Brain pericyte (primary cell): ENCODE results near the gene KDM8.

ENCODE experiments used
- DNase-seq: peaks from one replicate; pipeline ENCODE4 v3.0.0-alpha.2; 2012; ENCODE audit warnings: low read depth, low spot score

KDM8 gene

DNA sequence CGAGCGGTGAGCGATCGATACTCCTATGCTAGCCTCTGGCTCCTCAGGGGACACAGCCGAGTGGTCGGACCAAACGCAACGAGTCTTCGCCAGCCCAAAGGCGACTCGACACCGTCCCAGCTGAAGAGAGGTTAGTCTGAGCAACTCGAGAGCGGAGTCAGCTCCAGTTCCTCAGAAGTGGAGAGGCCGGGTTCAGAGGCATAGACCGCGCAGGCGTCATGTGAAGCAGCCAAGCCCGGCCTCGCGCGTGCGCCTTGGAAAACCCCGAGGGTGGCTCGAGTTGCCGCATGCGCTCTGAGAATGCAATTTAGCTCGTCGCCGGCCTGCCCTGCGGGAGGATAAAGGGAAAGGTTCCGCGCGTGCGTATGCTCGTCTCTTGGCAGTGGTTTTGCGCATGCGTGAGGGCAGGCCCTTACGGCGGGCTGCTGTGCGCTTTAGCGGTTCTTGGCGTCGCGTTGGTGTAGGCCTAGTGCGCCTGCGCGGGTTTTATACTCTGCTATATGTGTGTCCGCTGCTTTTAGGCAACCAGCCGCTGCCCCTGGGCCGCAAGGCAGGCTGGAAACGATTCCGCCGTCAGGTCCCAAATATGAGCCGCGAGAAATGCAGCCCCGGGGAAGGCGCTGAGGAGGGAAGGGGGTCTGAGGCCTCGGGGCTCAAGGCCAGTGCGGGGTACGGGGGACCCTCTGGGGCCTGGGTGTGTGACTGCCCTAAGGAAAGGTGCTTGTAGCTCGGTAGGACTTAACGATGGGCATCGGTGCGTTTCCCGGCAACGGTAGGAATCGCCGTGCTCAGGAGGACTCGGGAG lies at the start of gene KDM8:
TSS of gene KDM8 (plus strand) at position 20 of the 805 bp plus-strand sequence. CDS start 6,598 bp downstream, outside the sequence.
- peak; percentile 99 for DNase-seq

- DNase-seq: no peak
These were observed 48.4 kb upstream of the KDM8 start for GRCh38 chr16:27154705-27155521.

DNA sequence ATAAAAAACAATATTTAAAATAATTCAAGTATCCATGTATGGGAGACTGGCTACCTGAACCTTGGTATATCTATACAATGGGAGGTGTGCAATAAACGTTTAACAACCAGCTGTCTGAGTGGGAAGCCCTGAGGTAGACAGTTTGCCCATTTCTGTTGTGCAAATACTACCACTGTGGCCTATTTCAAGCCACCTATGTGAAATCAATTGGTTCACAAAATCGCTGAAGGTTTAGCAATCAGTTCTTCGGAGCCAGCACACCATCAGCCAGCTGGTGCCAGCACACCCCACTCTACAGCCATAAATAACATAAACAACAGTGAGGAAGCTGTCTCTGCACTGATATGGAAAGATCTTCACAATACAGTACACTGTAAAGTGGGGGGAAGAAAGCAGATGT lies 46.7 kb upstream of the KDM8 start:
- no peak for DNase-seq

DNA sequence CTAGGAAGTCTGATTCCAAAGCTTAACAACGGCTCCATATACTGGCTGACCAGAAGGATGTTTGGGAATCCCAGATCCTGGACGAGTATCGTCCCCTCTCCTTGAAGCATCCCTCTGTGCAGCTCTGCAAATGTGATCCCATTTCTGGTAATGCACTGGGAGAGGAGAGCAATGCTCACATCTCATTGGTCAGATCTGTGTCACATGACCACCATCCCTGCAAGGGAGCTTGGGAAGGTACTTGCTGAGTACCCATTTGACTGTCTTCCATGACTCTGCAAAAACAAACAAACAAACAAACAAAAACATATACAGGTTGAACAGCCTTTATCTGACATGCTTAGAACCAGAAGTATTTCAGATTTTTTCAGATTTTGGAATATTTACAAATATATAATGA lies 41.9 kb upstream of the KDM8 start:
- DNase-seq: no peak

- no peak for DNase-seq
These were observed 39.0 kb upstream of the KDM8 start for GRCh38 chr16:27164352-27164751.

DNA sequence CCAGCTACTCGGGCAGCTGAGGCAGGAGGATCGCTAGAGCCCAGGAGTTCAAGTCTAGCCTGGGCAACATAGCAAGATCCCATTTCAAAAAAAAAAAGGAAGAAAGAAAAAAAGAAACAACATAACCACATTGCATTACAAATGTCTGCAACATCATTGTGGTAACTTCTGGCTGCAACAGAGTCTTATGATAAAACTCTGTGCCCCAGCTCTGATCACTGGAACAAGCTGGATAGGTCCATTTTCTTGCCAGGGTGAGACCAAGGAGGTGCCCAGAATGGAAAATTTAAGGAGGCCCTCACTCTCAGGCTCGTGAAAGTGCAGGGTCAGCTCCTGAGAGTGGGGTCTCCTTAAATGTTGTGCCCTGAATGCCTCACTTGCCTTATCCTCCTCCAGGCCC lies 37.8 kb upstream of the KDM8 start:
- no peak for DNase-seq

DNA sequence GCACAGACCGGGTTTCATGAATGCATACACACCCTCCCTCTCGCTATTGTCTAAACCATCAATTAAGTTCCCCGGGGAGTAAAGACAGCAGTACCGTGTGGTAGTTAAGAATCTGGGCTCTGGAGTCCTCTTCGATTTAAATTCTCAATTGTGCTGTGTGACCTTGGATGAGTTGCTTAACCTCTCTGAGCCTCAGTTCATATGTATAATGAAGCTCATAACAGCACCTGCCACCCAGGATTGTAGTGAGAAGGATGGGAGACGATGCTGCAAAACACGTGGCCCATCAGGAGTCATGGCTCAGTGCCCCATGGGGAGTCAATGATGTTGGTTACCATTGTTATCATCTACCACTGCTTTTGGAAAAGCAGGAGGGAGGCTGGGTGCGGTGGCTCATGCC lies 34.5 kb upstream of the KDM8 start:
- DNase-seq: no peak

DNA sequence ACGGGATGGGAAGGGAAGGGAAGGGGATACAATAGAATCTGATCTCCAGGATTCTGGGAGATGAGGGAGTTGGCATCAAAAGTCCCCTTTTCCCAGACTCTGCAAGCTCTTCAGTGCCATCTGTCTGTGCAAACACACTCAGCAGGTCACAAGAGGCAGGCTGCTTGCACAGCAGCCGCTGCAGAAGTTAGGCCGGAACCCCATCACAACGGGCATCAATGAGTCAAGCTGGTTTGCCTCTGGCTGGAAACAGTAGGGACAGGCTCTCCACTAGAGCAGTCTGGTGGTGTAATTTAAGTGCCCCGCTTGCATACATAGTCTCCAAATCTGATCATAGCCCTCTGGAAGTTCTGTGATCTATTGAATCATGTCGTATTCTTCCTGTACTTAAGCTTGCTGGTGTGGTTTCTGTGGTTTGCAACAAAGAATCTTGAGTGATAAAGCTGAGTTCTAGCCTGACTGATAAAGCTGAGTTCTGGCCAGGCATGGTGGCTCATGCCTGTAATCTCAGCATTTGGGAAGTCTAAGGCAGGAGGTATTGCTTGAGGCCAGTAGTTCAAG lies 33.7 kb upstream of the KDM8 start:
- peak; percentile 20 for DNase-seq

DNA sequence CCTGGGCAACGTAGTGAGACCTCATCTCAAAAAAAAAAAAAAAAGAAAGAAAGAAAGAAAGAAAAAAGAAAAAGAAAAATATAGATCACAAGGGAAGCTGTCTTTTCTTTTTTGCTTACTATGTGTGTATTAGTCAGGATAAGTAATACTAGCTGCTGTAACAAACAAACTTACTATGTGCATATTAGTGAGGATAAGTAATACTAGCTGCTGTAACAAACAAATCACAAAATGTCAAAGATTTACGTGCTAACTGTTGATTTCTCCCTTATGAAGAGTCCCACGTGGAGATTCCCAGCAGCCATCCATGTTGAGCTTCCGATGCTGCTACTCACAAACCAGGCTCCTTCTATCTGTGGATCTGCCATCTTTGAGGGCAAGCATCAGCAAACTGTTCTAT lies 31.7 kb upstream of the KDM8 start:
- no peak for DNase-seq

- no peak for DNase-seq
These were observed 29.3 kb upstream of the KDM8 start for GRCh38 chr16:27174007-27174406.

GRCh38 chr16:27174798-27175197 lies 28.5 kb upstream of the KDM8 start:
- no peak for DNase-seq

DNA sequence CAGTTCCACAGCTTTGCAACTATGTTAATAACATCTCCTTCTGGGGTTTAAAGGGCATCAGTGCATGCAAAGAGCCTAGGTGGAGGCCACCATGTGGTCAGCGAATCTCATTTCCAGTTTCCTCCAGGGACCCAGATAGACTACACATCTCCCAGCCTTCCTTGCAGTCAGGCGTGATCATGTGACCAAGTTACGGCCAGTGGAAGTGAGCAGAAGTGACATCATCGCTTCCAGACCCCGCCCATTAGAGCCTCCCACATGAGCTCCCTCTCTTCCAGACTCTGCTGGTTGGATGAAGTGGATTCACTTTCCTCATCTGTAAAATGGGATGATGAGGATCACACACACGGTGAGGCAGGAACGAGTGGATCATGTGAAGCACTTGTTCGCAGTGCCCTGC lies 27.4 kb upstream of the KDM8 start:
- DNase-seq: no peak

GRCh38 chr16:27177031-27177774 lies 26.1 kb upstream of the KDM8 start:
- DNase-seq: no peak

- peak; percentile 31 for DNase-seq
These were observed 23.7 kb upstream of the KDM8 start for GRCh38 chr16:27179500-27180072.

- no peak for DNase-seq
These were observed 22.1 kb upstream of the KDM8 start for GRCh38 chr16:27181019-27181790.

DNA sequence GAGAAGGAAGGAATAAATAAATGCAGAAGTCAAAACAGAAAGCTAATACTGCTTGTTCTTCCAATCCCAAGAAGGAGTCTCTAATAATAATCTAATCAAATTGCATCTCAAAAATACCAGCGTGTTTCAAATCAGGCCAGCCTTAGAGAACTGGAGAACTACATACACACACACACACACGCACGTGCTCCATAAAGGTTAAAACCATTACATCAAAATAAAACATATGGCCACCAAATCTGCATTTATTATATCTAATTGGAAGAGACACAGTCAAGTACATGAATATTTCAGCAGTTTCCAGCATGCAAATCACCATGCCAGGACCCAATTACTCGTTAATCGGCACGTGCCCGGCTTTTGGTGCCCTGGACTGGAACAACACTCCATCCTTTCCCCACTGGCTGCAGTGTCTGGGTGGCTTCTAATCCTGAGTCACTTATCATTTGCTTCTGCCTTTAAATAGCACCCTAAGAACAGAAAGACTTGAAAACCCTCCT lies 20.4 kb upstream of the KDM8 start:
- no peak for DNase-seq

DNA sequence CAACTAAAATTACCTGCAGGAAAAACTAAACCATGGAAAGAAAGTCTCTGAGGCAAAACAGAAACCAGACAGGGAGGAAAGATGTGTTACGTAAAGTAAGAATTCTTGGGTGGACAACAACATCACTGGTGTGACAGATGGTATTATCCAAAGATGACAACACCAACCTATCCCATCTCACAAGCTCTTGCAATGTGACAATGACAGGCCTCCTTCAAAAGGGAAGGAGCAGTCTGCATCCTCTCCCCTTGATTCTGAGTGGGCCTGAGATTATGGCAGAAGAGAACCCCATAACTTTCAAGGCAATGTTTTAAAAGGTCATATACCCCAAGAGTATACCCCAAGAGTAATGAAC lies 17.6 kb upstream of the KDM8 start:
- no peak for DNase-seq

DNA sequence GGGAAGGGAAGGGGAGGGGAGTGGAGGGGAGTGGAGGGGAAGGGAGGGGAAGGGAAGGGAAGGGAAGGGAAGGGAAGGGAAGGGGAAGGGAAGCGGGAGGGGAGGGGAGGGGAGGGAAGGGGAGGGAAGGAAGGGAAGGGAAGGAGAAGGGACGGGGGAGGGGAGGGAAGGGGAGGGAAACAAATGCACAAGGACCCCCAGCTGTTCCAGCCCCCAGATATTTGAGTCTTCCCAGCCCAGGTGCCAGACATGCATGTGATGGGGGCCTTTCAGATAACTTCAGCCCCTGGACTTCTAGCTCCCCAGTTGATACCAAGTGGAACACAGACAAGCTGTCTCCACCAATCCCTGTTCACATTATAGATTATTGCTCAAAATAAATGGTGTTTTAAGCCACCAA lies 14.7 kb upstream of the KDM8 start:
- no peak for DNase-seq

DNA sequence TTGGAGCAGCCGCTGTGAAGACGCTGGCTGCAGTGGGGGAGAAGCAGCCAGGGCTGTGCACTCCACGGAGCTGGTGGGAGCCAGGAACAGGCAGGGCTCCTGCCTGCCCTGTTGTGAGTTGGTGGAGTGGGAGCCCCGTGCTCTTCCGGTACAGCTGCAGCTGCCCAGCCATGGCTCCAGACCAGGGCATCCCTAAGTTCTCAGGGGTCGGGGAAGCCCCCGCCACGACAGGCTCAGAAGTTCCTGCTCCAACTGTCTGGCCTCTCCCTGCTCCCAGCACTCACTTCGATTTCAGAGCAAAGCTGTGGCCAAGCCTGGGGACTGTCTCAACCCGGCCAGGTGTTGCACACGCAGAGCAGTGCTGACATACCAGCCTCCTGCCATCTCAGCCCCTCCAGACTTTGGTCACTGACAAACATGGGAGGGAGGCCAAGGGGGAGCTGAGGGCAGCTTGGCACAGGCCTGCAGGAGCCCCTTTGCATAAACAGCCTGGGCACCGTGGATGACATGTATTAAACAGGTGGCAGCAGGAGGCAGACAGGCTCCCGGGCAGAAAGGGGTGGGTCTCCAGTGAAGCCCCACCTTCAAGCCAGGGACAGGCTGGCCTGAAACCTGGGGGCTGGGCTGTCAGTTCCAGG lies 13.9 kb upstream of the KDM8 start:
- DNase-seq: no peak

DNA sequence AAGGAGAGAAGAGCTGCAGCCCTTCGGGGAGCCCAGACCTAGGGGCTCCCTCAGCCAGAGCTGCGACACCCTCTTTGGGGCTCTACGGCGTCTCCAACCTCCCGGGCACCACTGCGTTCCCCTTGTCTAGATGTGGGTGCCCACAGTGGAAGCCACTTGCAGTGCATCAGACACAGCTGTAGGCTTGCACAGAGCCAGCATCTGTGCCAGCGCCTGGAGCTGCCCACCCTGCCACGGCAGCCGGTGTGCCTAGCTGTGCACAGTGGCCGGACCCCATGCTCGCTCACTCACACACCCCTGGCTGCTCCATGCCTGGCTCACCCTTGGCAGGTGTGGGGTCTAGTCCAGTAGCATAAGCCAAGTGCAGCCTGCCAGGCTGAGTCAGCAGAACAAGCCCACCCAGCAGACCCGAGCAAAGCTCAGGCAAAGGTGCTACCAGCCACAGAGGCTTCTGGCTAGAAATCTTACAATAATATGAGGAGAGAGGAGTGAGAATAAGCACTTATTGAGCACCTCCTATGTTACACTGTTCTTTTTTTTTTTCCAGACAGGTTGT lies 12.9 kb upstream of the KDM8 start:
- DNase-seq: no peak
